Amygdala (tissue), 56 donors: Measurements from ENCODE around the gene FRG2C.
"Not testable (repeated sequence)": the region's sequence is repeated elsewhere in the genome, so short reads cannot be mapped to it uniquely, and the experiment has no call there.

Source experiments
- DNase-seq, 56 donors: peaks; one replicate each; lab custom pipeline; 2025; lab: John Stamatoyannopoulos, UW

The FRG2C gene

GRCh38 chr3:75668759-75669347, 4.7 kb downstream of the FRG2C start:
- DNase-seq = not testable (repeated sequence)

GRCh38 chr3:75669348-75670297, 5.5 kb downstream of the FRG2C start:
- DNase-seq = not testable (repeated sequence)

- not testable (repeated sequence) for DNase-seq
Observed at GRCh38 chr3:75670298-75671286, 6.5 kb downstream of the FRG2C start.

GRCh38 chr3:75671287-75672139, 7.4 kb downstream of the FRG2C start:
- DNase-seq = not testable (repeated sequence)

- not testable (repeated sequence) for DNase-seq
Observed at GRCh38 chr3:75672140-75672775, 8.1 kb downstream of the FRG2C start.

- DNase-seq = not testable (repeated sequence)
Observed at GRCh38 chr3:75683965-75684364, 19.8 kb downstream of the FRG2C start.

GRCh38 chr3:75687323-75687722, 23.2 kb downstream of the FRG2C start:
- no peak for DNase-seq

GRCh38 chr3:75692061-75692460, 27.9 kb downstream of the FRG2C start:
- DNase-seq = no peak
